Pons (tissue), 1 donor: ENCODE results near the gene KDM5B.
"Not testable (repeated sequence)": the region's sequence is repeated elsewhere in the genome, so short reads cannot be mapped to it uniquely, and the experiment has no call there.

Experiments
- DNase-seq: peaks from one replicate; pipeline ENCODE4 v3.0.0-alpha.2; 2016; ENCODE audit warnings: low spot score

KDM5B gene

DNA sequence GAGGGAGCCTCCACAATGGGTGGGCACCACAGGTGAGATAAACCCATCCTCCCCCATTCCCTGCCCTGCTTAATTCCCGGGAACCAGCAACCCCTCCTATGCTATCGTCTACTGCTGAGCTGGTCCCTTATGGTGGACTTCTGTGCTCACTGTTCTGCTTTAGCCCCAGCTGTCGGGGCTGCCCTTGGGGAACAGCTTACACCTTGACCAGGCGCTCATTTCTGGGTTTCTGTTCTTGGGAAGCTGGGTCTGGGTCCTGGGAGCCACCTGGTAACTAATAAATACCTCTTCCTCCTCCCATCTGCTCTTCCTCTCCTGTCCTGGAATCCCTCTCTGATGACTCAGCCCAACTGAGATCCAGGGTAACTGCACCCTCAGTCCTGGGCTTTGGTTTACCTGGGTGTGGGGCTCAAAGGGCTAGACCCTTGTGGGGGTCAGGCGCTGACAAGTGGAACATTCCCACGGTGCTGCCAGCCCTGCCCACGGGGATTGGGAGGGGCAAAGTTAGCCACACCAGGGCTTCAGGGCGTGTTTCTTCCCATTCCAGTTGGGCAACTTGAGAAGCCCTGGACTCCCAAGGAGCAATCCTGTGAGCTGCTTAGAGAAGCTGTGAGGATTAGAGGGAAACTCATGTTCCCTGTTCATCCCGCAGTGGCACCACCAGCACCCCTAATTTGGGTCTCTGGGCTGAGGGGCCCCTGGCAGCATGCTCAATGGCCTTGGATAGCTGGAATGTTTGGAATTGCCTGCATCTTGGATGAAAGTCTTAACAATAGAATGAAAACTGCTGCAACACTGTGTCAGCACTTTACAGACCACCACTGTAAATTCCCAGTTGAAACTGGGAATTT lies 4.2 kb upstream of the KDM5B start:
- DNase-seq: no peak

DNA sequence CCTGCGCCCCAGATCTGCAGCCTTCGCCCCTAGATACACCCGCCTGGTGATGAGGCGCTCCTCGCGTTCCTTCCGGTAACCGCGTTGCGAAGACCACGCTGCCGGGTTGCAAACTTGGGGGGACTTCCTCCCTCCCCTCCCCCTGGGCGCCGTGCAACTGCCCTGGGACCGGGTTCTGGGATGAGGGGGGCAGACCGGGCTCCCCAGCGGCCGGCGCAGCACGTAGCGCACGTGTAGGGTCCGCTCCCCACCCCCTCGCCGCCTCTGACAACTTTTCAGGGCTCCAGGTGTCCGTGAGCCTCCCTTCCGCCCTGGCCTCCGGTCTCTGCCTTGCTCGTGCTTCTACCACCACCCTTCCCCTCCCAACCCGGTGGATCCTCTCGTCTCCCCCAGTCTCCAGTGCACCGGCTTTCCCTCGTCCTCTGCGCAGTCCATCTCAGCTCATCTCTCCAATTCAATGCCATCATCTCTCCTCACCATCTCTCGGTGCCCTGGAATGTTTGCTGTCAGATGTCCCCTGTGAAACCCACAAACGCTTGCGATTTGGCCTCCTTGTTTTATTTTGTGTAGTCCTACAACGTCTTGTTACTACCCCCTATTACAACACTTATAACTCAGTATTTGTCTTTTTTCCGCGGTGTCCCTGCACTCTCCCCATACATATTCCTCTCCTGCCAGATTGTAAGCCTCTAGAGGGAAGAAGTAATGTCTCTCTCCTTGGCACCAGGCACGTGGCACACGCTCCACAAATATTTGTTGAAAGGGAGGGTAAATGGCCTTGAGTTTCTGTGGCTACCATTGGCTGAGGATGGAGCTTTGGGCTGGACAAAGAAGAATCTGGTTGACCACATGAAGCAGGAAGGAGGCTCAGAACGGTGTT lies 3.3 kb upstream of the KDM5B start:
- DNase-seq: no peak

DNA sequence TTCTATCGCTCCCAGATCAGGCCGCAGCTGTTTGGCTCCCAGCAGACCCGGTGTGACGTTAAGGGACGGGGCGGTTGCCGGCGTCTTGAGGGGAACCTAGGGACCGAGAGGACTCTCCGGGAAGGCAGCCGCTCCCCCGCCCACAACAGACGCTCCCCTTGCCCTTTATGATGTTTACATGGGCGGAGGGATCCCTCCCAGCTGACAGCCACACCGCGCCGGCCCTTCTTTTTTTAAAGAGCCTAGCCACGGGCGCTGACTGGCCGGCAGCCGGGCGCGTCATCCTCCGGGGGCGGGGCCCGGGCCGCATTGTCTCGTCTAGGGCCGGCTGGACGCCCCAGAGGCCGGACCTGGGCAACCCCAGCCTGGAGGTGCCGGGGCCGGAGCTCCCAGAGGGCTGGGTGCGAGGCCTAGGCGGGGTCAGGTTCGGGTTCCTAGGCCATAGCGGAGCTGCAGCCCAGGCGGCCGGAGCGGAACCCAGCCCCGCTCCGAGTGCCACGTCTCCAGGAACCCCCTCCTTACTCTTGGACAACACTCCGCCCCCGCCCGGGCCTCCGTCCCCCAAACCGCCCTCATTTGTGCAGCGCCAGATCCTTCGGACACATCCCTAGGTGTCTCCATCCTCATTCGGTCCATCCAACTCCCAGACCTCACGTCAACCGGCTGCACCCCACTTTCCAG lies 2.5 kb upstream of the KDM5B start, which contains the start of gene PCAT6:
Gene PCAT6, plus strand, starts transcription at position 340 of the 681 bp plus-strand sequence.
- DNase-seq: peak; percentile 93

DNA sequence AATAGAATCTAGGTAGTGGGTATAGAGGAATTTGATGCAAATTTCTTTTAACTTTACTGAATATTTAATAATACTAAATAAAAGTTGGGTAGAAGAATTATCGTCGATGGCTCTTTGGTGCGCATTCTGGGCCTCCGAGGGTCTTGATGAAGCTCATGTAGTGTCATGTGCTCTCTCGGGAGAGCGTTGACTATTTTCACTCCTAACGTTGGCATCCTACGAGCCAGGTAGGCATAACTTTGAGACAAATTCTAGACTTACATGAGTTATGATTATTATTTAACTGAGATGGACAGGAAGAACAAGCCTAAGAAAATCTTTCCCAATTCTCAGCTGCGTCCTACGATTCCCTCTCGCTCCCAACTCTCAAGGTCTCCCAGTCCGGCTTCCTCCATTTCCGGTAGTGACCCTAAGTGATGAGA lies 2.0 kb upstream of the KDM5B start:
- no peak for DNase-seq

DNA sequence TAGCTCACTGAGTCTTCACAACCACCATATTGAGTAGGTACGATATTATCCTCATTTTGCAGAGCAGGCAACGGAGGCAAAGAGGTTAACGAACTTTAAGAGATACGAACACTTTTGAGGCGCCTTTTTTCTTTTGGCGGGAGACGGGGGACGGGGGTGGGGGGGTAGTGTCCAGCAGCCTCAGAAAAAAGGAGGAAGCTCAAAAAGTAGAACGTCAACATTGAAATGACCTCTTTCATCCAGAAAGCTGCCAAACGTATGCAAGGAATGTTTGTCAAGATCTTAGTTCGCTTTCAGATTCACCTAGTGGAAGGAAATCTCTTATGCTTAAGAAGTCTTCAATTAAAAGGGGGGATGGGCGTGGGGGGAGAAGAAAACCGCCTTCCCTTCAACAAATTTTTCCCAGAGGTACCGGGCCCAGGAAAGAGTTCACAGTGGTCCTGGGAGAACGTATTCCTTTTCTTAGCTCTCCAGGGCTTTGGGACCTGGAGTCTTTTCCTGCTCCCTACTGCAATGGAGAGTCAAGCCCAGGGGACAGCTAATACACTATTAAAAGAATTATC lies 1.5 kb upstream of the KDM5B start:
- no peak for DNase-seq

DNA sequence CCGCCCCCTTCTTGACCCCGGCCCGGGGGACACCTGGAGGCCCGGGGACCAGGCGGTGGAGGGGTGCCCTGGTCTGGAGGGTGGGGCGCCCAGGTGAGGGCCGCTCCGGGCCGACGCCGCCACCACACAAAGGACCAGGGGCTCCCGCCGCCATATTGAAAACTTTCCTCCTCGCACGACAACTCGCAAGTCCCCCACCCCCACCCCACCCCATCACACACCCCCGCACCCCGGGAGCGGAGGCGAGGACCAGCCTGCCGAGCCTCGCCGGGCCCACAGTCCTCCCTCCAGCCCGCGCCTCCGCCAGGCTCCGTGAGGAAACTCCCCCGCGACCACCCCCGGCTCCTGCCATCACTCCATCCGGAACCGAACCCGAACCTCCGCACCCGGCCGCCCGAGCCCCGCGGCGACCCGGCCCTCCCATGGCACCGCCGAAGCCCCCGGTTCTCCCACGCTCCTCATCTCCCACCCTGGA lies 733 bp downstream of the KDM5B start:
- DNase-seq: no peak

DNA sequence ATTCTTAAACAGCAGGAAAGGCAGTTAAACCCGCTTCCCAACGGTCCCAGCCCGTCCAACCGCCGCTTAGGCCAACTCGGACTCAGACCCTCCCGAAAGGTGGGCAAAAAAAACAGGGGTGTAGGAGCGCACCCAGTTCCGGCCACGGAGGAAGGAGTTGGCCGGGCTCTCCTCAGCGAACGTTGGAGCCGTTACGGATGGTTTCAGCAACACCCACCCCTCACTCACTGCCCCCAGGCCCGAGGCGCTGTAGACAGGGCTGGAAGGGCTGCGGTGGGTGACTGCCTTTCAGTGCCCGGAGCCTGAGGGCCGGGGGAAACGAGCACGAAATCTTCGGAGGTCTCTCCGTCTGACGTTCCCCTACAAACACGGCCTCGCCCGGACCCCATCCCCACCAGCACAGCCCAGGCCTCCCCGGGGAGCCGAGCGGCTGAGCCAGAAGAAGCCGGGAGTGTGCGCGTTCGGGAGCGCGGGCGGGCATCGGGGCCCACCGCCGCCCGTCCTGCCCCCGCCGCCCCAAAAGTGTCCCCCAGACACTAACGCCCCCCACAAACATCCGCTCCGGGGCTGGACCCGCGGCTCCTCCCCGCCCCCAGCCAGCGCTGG lies 1.3 kb downstream of the KDM5B start:
- no peak for DNase-seq

DNA sequence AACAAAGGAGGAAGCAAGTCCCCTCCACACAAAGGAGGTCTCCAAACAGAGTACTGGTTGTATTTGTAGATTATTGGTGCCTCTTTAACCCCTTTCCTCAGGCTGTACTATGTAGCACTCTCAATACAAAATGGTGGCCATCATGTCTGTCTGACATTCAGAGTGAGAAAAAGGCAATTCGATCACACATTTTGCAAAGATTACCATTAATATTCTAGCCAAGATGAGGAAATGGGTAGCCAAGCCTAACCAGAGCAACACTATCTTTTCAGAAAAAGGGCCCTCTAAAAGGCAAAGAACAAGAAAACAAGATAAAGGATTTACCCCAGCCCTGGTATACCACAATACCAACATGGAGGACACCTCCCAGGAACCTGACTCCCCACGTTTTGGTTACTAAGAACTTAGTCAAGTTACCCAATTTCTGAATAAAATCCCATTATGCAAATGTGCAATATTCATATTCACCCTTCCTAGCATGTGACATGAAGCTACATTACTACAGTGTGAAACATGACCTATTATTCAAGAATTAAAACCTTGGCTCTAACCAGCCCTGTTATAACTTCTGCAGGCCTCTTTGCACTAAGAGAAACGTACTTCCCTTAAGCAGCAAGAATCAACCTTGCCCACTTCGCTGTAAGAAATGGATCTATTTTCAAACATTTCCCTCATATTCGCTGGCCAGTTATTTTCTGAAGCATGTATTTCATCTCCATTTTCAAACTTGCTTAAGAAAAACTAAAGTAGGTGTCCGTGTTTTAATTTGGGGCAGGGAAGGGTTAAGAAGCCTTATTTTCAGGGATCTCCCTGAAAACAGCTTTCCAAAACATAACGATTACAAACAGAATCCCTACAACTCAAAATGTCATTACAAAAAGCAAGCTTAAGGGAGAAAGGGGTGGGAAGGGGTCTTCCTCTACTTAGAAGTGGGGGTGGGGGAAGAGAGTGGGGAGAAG lies 2.1 kb downstream of the KDM5B start:
- no peak for DNase-seq

DNA sequence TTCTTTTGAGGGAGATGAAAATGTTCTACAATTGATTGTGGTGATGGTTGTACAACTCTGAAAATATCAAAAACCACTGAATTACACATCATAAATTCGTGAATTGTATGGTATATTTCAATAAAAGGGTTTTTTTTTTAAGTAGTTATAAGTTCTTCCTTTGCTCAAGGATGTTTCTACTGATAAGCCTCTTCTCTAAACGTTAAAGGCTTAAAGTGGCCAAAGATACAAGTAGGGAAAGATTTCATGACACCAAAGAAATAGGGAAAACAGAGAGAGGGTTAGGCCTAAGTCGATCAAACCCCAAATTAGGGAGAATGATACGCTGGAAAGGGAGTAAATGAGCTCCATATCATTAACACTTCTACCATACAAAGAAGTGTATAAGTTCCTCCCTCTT lies 4.1 kb downstream of the KDM5B start:
- DNase-seq: no peak

DNA sequence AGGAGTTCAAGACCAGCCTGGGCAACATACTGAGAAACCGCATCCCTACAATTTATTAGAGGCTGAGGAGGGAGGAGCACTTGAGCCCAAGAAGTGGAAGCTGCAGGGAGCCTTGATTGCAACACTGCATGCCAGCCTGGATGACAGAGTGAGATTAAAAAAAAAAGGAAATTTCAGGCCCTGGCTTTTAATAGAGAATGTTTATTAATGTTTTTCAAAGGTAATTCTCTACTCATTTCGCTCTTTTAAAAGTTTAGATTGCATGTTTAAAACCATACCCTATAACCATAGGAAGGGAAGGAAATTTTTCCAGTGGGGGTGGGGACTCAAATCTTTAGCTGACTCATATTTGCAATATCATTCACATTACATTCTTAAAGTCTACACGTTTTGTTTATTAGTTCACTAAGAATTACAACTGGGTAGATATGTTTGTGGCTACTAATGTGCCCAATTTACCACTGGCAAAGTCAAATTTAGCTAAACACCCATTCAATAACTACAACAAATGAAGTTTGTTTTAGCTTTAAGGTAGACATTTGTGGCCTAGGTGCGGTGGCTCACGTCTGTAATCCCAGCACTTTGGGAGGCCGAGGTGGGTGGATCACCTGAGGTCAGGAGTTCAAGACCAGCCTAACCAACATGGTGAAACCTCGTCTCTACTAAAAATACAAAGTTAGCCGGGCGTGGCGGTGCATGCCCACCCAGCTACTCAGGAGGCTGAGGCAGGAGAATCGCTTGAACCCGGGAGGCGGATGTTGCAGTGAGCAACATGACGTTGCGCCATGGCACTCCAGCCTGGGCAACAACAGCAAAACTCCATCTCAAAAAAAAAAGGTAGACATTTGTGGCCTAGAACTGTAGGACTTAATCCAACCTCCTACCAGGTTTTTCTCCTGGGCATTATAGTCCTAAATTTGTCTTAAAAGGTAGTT lies 5.0 kb downstream of the KDM5B start:
- no peak for DNase-seq

DNA sequence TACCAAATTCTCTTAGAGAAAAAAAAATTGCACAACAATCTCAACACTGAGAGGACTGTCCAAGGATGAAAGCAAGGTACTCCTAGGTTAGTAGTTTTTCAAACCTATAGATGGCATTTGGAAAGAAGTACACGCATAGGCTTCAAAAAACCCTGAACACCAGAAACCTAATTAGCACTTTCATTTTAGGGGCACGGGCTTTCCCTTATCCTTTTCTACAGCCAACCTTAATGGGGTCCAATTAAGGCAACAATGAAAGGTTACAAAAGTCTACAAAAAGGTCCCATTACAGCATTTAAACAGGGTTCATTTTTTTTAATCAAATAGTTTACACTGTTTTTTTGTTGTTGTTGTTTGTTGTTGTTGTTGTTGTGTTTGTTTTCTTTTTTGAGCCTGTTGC lies 6.2 kb downstream of the KDM5B start:
- no peak for DNase-seq

DNA sequence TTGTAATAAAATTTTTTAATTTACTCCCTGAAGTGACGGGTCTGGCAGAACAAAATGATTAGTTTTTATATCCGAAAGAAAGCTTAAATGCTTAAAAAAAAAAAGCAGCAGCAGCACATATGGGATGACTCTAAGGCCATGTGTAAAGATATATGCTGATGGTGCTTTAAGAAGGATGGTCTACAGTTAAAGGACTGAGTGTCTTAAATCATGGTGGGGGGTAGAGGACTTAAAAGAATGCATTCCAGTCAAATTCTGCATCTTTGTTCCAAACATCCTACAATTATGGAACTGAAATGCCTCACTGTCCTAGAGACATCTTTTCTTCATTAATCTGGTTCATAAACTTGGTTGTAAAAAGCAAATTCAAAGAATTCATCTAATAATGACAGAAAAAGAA lies 7.0 kb downstream of the KDM5B start:
- no peak for DNase-seq

DNA sequence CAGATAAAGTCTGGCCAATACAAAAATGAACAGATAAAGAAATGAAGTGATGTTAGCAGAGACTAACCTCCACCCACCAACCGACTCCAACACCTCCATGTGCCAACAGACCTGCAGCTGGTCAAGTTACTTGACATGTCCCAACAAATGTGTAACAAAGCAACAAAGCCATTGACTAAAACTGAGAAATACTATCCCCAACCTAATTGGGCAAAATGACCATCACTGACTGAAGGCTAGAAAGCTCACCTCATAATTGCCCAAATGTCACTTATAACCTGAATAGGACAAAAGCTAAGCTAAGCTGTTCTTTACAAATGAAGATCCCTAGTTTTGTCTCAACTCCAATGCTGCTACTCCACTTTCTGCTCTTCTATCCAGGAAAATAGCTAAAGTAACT lies 7.5 kb downstream of the KDM5B start:
- no peak for DNase-seq

DNA sequence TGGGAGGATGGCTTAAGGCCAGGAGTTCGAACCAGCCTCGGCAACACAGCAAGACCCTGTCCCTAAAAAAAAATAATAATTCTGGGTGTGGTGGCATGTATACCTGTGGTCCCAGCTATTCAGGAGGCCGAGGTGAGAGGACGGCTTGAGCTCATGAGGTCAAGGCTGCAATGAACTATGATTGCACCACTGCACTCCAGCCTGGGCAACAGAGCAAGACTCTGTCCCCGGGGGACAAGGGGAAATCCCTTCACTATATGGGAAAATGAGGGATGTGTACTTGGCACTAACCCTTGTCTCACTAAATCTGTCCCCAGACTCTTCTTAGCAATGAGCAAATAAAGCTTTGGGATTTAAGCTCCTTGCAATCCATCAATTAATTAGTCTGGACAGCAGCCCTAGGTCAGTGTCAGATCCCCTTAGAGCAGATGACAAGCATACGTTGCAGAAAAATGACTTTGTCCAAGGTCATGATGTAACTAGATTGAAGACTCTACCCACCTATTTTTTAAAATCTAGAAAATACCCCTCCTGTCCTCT lies 9.4 kb downstream of the KDM5B start:
- DNase-seq: no peak

DNA sequence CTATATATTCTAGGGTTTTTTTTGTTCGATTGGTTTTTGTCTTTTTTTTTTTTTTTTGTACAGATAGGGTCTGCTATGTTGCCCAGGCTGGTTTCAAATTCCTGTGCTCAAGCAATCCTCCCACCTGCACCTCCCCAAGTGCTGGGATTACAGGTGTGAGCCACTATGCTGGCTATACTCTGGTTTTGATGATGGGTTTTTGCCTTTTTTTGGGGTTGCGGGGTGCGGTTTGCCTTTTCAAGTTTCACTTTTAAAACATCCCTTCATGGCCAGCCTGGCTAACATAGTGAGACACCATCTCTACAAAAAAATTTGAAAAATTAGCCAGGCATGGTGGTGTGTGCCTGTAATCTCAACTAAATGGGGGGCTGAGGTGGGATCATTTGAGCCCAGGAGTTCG lies 10.0 kb downstream of the KDM5B start:
- DNase-seq: no peak

DNA sequence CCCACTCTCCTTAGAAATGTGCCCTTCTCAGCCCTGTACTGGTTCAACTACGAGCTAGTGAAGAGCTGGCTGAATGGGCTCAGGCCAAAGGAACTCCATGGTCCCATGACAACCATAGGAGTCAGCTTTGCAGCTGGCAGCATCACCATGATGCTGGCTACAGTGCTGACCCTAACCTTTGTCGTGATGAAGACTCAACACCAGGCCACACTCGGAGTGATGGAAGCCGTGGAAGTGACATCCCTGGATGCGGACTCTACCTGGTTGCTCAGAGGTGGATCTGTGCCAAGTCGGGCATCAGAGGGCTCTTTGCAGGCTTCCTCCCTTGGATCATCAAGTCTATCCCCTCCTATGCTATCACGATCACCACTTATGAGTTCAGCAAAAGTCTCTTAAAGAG lies 11.6 kb downstream of the KDM5B start:
- no peak for DNase-seq

DNA sequence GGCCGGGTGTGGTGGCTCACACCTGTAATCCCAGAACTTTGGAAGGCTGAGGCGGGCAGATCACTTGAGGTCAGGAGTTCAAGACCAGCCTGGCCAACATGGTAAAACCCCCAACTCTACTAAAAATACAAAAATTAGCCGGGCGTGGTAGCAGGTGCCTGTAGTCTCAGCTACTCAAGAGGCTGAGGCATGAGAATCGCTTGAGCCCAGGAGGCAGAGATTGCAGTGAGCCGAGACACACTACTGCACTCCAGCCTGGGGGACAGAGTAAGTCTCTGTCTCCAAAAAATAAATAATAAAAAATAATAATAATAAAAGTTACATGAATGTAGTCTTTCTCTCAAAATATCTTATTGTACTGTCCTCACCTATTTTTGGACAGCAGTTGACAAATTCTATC lies 13.3 kb downstream of the KDM5B start:
- DNase-seq: not testable (repeated sequence)

DNA sequence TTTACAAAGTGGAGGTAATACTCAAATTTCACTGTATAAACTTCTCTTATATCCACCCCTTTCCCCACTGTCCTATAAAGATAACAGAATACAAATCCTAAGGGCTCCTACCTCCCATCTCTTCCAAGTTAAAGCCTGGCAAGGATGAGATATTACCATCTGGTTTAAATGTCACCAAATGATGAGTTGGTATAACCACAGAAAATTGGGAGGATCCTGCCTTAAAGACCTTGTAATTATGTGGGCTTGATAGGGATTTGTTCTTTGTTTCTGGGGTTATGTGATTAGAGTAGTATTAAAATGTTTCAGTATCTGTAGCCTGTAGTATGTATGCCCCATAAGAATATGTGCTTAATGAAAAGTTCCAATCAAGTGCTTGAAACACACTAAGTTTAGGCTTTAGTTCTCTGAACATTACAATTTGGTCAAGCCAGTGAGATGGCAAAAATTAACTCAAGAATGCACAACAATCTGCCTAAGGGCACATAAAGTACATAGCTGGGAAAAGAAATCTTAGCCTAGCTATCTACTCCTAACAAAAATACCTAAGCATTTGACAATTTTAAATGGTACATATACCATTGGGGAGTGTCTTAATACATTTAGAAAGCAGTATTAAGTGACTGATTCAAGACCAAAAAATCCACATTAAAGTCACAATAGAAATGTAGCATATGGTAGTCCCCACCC lies 14.0 kb downstream of the KDM5B start:
- no peak for DNase-seq
